ENCODE data around the gene CALM3. TPM values are rescaled to one million over a fixed set of nuclear protein-coding genes. Genes with fewer than 3 reads are reported as not detected.
A peak's percentile ranks its signal among the peaks of the same experiment; 100 is the strongest.

The CALM3 gene
- total and polyA plus RNA-seq, 2 of the 13 experiments (the other 11 are each of a cell fraction or from before 2014, with no cell fraction given): 239 to 258 TPM

GRCh38 chr19:46600384-46601317, 479 bp upstream of the CALM3 start (continued):
- TF ChIP-seq TFDP2 (CRISPR knock-in tag; IDR thresholded peaks at IDR 0.05) (peak; percentile 78), NFYB (CRISPR knock-in tag; IDR thresholded peaks at IDR 0.05) (peak; percentile 98), ZBTB2 (CRISPR knock-in tag; IDR thresholded peaks at IDR 0.05; ENCODE audit: low read depth) (peak; percentile 84; the same call in 1 of the 2 replicates), NR2F2 (IDR thresholded peaks at IDR 0.05; ENCODE audit: borderline replicate concordance, low read depth) (no peak), ZNF784 (CRISPR knock-in tag; IDR thresholded peaks at IDR 0.05; ENCODE audit: borderline replicate concordance) (peak; percentile 96), ZNF446 (CRISPR knock-in tag; IDR thresholded peaks at IDR 0.05) (peak; percentile 49; the same call in 1 of the 2 replicates), ZNF280B (CRISPR knock-in tag; IDR thresholded peaks at IDR 0.05; ENCODE audit: borderline replicate concordance) (peak; percentile 53; the same call in 1 of the 2 replicates), SNRNP70 (IDR thresholded peaks at IDR 0.05; ENCODE audit: low read depth, low read length) (no peak), KDM1A (CRISPR knock-in tag; IDR thresholded peaks at IDR 0.05) (no peak), ETV5 (CRISPR knock-in tag; IDR thresholded peaks at IDR 0.05; ENCODE audit: borderline replicate concordance) (peak; percentile 47), MATR3 (CRISPR knock-in tag; IDR thresholded peaks at IDR 0.05) (no peak), ZNF512 (CRISPR knock-in tag; IDR thresholded peaks at IDR 0.05) (no peak), EHMT2 (IDR thresholded peaks at IDR 0.05; ENCODE audit: borderline replicate concordance, low read depth, low read length) (no peak; the same call in 1 of the 2 replicates), RFX1 (IDR thresholded peaks at IDR 0.05) (no peak), TFDP1 (CRISPR knock-in tag; IDR thresholded peaks at IDR 0.05; ENCODE audit: borderline replicate concordance) (peak; percentile 71; the same call in 1 of the 2 replicates), ATRX (CRISPR knock-in tag; IDR thresholded peaks at IDR 0.05; ENCODE audit: borderline replicate concordance) (no peak), FIP1L1 (IDR thresholded peaks at IDR 0.05; ENCODE audit: borderline replicate concordance, insufficient read depth, low read depth, low read length) (no peak), ZNF792 (CRISPR knock-in tag; IDR thresholded peaks at IDR 0.05) (no peak), IKZF1 (IDR thresholded peaks at IDR 0.05) (no peak), MYPOP (CRISPR knock-in tag; IDR thresholded peaks at IDR 0.05) (no peak)

Measured in HepG2 (cell line).